Type B pancreatic cell (in vitro differentiated cells): ENCODE measurements around the gene DCBLD1. TPM values are rescaled to one million over a fixed set of nuclear protein-coding genes. Genes with fewer than 3 reads are reported as not detected.

Source experiments
- DNase-seq: peaks from one replicate; pipeline ENCODE4 v3.0.0; 2021; ENCODE audit warnings: mixed read lengths; ENCODE audit not compliant: unreplicated experiment; ENCODE audit errors: extremely low spot score
- H3K27ac Mint-ChIP-seq: 2 replicates; pipeline ENCODE4 v1.8.0; 2021; ENCODE audit warnings: mild to moderate bottlenecking, mixed read lengths
- H3K27me3 Mint-ChIP-seq: 2 replicates; pipeline ENCODE4 v1.8.0; 2021; ENCODE audit warnings: mixed read lengths
- H3K36me3 Mint-ChIP-seq: 2 replicates; pipeline ENCODE4 v1.8.0; 2021; ENCODE audit warnings: mixed read lengths
- H3K4me1 Mint-ChIP-seq: one replicate; pipeline ENCODE4 v1.8.0; 2021; ENCODE audit warnings: mixed read lengths; ENCODE audit not compliant: unreplicated experiment
- H3K4me3 Mint-ChIP-seq: 2 replicates; pipeline ENCODE4 v1.8.0; 2021; ENCODE audit warnings: mild to moderate bottlenecking, mixed read lengths
- H3K9me3 Mint-ChIP-seq: 2 replicates; pipeline ENCODE4 v1.8.0; 2021; ENCODE audit warnings: mixed read lengths
- total RNA-seq: library from RNA; stranded (reverse); gene quantifications from 2 replicates; pipeline ENCODE4 v1.2.1, GENCODE V29; 2021; ENCODE audit warnings: low replicate concordance
- TF ChIP-seq, protein P1 (sequence below): fragments of 200-600 bp; sonication (generic); conservative IDR thresholded peaks from 2 replicates; pipeline ENCODE4 v1.5.0; 2021; ENCODE audit warnings: antibody characterized with exemption, mild to moderate bottlenecking

The DCBLD1 gene
- total RNA-seq, 1 donor from 2014 or later: 9.0 TPM

DNA sequence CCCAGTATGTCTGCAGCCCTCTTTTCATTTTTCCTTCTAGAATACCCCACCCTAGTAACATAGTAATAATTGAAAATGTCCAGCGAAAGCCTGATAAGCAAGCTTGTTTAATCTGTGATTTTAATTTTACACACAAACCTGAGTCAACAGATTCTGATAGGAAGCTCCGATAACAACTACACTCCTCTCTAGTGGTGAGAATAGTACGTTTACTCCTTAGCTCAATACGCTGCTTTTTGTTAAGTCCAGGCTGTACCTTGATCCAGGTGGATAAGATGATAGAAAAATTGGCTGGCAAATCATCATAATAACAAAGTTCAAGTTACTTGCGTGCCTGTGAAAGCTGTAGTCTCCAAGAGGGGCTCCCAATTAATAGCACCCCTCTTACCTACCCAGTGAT, 25.5 kb upstream of the DCBLD1 start:
- H3K36me3 Mint-ChIP-seq: no peaks in the 10 kb centered on the region
- DNase-seq: no peak
- H3K4me1 Mint-ChIP-seq: no peaks in the 10 kb centered on the region
- no peak overlapping the region for H3K4me3 Mint-ChIP-seq
- no peak overlapping the region for H3K27ac Mint-ChIP-seq
- no peaks in the 10 kb centered on the region for H3K9me3 Mint-ChIP-seq
- TF ChIP-seq, protein P1, sequence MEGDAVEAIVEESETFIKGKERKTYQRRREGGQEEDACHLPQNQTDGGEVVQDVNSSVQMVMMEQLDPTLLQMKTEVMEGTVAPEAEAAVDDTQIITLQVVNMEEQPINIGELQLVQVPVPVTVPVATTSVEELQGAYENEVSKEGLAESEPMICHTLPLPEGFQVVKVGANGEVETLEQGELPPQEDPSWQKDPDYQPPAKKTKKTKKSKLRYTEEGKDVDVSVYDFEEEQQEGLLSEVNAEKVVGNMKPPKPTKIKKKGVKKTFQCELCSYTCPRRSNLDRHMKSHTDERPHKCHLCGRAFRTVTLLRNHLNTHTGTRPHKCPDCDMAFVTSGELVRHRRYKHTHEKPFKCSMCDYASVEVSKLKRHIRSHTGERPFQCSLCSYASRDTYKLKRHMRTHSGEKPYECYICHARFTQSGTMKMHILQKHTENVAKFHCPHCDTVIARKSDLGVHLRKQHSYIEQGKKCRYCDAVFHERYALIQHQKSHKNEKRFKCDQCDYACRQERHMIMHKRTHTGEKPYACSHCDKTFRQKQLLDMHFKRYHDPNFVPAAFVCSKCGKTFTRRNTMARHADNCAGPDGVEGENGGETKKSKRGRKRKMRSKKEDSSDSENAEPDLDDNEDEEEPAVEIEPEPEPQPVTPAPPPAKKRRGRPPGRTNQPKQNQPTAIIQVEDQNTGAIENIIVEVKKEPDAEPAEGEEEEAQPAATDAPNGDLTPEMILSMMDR: no peak
- H3K27me3 Mint-ChIP-seq: no peaks in the 10 kb centered on the region

GRCh38 chr6:117459204-117459944, 23.1 kb upstream of the DCBLD1 start:
- H3K4me1 Mint-ChIP-seq: no peaks in the 10 kb centered on the region
- H3K27ac Mint-ChIP-seq: no peak overlapping the region
- no peak for DNase-seq
- TF ChIP-seq, protein P1: no peak
- peaks cover 3% of the 10 kb centered on the region for H3K27me3 Mint-ChIP-seq
- H3K4me3 Mint-ChIP-seq: no peak overlapping the region
- no peaks in the 10 kb centered on the region for H3K9me3 Mint-ChIP-seq
- H3K36me3 Mint-ChIP-seq: no peaks in the 10 kb centered on the region

DNA sequence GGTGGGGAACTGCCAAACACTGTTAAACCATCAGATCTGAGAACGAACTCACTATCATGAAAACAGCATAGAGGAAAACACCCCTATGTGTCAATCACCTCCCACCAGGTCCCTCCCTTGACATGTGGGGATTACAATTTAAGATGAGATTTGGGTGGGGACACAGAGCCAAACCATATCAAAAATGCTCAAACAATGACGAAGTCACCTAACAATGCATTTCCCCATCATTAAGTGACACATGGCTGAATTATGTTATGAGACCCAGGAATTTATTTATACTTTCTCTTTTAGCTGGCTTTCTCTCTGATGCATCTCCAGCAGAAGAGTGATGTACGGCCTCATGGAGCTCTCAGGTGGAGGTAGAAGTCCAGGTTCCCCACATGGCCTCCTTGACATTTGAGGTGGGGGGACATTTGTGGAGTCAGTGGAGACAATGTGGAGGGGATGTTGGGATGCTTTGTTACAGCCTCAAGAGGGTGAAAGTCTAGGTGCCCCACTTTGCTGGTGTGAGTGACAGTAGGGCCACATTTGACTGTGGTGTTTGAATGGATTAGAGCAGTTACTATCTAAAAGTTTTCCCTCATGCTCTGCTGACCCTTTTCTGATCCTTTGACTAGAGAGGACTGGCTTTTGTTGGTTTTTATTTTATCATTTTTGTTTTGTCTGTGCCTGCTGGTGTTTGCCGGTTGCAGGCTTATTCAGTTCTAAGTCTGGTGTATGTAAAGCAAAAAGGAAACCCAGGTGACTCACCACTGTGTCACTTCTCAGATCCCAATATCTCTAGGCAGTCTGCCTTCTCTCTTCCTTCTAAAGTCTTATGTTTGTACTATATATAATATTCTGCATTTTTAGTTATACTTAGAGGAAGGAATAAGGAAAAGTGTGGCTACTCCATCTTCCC, 18.5 kb upstream of the DCBLD1 start:
- H3K36me3 Mint-ChIP-seq: no peaks in the 10 kb centered on the region
- no peaks in the 10 kb centered on the region for H3K9me3 Mint-ChIP-seq
- H3K4me1 Mint-ChIP-seq: no peaks in the 10 kb centered on the region
- H3K27me3 Mint-ChIP-seq: peaks cover 9% of the 10 kb centered on the region
- TF ChIP-seq, protein P1: no peak
- H3K27ac Mint-ChIP-seq: no peak overlapping the region
- no peak overlapping the region for H3K4me3 Mint-ChIP-seq
- DNase-seq: no peak

- no peak for DNase-seq
- Mint-ChIP-seq H3K9me3 (no peaks in the 10 kb centered on the region), H3K4me3 (no peak overlapping the region), H3K36me3 (no peaks in the 10 kb centered on the region), H3K27ac (no peak overlapping the region), H3K27me3 (peaks cover 9% of the 10 kb centered on the region), H3K4me1 (no peaks in the 10 kb centered on the region)
- TF ChIP-seq, protein P1: no peak
These were observed 17.8 kb upstream of the DCBLD1 start for GRCh38 chr6:117464700-117465099.

DNA sequence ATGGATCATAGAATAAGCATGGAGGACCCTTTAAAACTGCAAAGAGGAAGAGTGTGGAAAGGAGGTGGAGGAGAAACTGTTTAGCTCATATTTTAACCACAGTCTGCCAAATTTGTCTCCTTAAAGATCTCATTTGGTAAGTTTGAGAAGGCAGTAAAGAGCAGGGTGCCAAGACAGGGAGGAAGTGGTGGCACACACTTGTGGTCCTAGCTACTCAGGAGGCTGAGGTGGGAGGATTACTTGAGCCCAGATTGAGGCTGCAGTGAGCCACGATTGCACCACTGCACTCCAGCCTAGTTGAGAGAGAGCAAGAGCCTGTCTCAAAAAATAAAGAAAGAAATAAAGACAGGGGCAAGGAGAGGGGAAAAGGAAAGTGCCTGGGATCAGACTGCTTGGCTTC, 16.8 kb upstream of the DCBLD1 start:
- no peak overlapping the region for H3K4me3 Mint-ChIP-seq
- H3K9me3 Mint-ChIP-seq: no peaks in the 10 kb centered on the region
- H3K4me1 Mint-ChIP-seq: no peaks in the 10 kb centered on the region
- no peak for DNase-seq
- H3K36me3 Mint-ChIP-seq: no peaks in the 10 kb centered on the region
- no peak overlapping the region for H3K27ac Mint-ChIP-seq
- H3K27me3 Mint-ChIP-seq: peaks cover 9% of the 10 kb centered on the region
- TF ChIP-seq, protein P1: no peak
